ENCODE measurements around the gene ZNF330.

Gene ZNF330

DNA sequence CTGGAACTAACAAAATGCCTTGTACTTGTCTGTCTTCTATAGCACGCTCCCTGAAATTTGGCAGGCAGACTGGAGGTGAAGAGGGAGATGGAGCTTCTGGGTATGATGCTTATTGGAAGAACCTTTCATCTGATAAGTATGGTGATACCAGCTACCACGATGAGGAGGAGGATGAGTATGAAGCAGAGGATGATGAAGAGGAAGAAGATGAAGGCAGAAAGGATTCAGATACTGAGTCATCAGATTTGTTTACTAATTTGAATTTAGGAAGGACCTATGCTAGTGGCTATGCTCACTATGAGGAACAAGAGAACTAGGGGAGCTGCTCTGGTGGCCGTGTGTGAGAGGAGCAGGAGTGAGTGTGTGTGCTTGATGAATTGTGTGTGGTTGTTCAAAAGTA is 13.0 kb downstream of the ZNF330 start:
- DNase-seq (ENCODE audit: low spot score) = no peak

DNA sequence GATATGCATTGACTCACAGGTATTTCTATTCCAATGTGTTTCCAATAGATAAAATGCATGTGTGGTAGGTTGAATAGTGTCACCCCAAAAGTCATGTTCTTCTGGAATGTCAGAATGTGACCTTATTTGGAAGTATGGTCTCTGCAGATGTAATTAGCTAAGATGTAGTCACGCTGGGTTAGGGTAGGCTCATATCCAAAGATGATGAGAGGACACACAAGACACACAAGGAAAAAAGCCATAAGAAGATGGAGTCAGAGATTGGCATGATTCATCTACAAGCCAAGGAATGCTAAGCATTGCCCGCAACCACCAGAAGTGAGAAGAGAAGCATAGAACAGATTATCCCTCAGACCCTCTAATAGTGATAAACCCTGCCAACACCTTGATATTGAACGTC is 17.5 kb downstream of the ZNF330 start:
- DNase-seq (ENCODE audit: low spot score) = no peak

DNA sequence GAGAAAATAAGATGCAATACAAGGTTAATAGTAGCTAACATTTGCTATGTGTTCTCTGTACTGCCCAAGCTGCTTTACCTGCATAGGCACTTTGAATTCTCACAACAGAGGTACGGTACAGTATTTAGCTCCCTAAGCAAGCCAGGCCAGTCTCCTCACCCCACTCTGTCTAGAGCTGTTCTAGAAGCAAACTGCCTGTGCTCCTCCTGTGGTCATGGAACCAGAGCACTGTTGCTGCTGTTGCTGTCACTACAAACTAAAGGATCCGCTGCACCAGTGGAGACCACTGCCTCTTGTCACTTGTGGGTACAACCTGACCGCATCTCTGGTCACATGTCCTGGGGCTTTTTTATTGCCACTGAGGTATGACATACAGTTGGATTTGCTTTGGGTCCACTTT is 19.6 kb downstream of the ZNF330 start:
- no peak for DNase-seq (ENCODE audit: low spot score)

DNA sequence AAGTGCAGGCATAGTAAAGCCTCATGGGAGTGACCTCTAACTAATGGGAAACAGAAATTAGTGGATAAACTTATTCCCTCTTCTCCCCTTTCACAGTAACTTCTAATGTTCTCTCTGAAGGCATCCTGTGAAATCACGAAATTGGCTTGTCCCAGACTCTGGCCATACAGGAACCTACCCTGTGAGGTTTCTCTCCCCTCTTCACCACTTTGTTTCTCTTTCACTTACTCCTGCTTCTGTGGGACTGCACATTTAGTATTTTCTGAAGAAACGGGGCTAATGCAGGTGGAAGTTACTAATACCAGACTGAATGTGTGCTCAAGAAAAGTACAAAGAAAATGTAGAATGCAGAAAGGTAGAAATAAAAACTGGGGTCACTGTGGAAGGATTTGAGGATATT is 20.0 kb downstream of the ZNF330 start:
- no peak for DNase-seq (ENCODE audit: low spot score)

DNA sequence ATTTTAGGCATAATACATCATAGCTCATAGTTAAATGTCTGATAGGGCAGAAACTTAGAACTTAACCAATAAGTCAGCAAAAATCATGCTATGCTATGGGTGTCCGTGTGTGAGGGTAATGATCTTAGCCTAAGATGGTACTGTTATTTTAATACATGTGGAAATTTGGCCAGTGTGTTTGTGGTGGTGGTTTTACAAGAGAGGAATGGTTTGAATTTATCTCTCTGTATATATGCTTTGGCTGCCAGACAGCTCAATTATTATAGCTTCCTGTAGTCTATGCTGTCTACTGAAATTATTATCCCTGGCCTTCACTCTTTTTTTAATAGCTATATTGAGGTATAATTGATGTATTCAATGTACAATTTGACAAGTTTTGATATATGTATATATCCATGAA is 21.3 kb downstream of the ZNF330 start:
- DNase-seq (ENCODE audit: low spot score) = no peak

DNA sequence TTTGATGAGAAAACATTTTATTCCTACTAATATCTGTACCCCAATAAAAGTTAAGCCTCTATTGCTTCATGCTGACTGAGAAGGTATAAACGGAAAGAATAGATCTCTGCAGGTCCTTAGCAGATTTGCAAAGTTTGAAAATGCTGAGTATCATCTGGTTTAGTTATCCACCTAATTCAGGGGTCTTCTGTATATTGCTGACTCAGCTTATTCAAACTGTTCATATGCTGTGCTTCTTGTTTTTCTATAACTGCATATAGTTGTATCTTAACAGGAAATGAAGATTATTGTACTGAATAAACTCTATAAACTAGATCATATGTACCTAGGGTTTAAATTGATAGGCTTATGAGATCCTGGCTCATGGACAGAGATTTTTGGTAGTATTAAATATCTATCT is 23.7 kb downstream of the ZNF330 start:
- no peak for DNase-seq (ENCODE audit: low spot score)

DNA sequence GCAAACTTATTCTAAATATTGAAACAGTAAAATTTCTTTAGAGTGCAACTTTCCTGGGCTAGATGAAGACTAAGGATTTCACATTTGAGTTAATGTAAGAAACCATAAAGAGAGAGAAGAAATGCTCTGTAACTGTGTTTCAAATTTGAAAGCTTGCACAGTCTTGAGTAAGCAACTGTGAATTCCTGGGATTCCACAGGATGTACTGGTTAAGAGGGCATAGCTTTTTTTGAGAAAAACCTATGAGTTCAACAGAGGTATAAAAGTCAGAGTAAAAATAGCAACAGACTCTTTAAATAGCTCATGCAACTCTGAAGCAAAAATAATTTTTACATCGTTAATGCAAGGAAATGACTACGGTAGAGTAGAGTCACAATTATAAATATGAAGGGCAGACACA is 25.5 kb downstream of the ZNF330 start:
- DNase-seq (ENCODE audit: low spot score) = no peak

DNA sequence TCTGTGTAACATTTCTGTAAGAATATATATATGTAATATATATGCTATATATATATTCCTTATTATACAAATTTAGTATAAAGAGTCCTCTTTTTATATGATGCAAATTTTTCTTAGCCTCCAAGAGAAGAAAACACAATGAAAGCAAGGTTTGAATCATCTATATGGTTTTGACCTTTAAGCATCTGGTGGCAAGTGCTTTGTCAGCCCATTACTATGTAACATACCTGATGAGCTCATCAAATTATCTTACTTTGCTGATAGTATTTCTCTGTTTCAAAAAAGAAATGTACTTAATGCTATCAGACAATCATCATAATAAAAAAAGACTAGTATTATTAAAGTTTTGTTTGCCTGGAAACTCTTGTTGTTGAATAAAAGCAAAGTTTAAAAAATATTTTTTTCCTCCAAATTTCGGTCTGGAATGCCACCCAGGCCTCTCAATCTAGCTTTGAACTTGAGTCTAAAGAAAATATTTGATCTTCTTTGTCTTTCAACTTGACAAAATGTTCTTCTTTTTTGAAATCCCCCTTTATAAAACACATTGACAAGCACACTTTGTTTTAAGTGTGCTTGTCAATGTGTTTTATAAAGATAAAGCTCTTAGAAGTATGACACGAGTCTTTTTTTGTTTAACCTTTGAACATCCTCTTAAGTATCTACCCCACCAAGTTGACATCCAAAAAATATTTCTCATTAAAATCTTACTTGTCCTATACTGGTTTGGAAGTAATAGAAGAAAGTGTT is 26.2 kb downstream of the ZNF330 start:
- no peak for DNase-seq (ENCODE audit: low spot score)

DNA sequence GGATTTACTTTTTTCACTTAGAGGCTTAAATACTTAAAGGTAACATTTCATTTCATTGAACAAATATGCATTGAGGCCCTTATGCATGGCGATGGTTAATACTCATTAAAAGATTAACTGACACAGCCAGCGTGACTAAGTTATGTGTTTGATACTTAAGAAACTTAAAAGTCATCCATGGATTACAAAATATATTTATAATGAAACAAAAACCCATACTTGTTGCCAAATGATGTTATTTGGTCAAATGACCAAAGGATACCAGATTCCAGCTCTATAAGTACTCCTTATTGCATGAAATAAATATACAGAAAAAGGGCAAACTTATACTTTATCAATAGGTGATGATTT is 26.7 kb downstream of the ZNF330 start:
- no peak for DNase-seq (ENCODE audit: low spot score)

DNA sequence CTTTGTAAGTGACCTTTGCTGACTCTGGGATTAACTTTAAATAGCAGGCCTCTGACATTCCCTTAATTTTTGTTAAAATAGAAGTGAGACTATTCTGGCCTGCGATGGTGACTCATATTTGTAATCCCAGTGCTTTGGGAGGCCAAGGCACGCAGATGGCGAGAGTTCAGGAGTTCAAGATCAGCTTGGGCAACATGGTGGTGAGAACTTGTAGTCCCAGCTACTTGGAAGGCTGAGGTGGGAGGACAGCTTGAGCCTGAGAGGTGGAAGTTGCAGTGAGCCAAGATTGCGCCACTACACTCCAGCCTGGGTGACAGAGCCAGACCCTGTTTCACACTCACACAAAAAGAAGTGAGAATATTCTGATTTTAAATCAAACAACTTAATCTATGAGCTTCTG is 27.3 kb downstream of the ZNF330 start:
- no peak for DNase-seq (ENCODE audit: low spot score)

DNA sequence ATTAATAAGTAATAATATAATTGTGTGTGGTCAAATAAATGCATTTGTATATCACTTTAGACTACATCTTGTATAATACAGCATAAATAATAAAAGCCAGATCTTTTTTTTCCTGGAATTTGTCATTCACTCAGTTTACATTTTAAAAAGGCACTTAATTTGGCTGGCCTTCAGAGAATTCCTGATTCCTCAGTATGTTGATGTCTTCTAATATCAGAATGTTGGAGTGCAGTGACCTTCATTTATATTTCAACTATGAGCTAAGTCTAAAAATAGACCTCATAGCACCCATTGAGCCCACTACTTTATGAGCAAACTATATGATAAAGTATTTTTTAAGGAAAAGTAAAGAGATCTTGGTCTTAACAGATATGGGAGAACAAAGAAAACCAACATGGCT is 27.8 kb downstream of the ZNF330 start:
- DNase-seq (ENCODE audit: low spot score) = no peak

DNA sequence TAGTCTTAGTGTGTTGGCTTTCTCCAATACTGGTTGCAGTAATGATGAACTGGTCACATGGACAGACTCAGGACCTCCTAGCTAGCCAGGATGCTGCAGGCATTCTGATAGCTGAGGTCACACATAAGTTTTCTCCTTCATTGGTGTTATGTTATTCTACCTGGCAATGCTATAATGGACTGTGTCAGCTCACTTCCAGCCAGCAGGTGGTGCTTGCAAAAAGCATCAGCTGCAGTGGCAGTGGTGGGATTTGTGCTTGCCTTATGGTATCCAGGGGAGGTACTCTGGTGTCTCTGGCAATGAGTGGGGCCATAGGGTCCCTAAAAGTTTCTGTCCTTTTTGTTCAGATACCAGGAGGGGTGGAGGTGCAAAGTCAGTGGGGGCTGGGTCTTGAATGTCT is 33.6 kb downstream of the ZNF330 start:
- DNase-seq (ENCODE audit: low spot score) = no peak

DNA sequence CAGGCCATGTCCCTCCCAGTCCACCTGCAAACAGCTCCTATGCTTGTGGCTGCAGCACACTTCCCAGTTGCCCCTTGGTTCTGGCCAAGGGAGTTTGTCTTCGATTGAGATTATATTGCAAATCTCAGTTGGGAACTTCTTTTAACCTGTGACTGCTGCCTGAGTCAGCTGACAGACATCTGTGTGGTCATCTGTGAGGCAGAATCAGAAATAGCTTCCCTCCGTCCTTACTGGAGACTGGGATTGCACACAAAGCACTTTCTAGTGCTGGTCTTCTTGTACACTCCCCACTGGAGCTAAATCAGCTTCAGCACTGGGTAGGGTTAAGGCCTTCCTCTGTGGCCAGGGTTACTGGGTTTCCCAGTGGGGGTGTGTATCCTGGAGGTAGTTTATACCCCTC is 34.3 kb downstream of the ZNF330 start:
- DNase-seq (ENCODE audit: low spot score) = no peak

DNA sequence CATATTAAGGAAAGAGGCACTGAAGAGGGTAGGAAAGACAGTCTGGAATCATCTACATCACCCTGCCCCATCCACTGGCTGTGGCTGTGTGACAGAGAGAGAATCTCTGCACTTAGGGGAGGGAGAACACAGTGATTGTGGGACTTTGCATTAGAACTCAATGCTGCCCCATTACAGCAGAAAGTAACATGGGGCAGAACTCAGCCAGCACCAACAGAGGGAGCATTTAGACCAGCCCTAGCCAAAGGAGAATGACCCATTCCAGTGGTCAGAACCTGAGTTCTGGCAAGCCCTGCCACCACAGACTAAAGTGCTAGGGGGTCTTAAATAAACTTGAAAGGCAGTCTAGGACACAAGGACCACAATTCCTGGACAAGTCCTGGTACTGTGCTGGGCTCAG is 37.9 kb downstream of the ZNF330 start:
- no peak for DNase-seq (ENCODE audit: low spot score)

DNA sequence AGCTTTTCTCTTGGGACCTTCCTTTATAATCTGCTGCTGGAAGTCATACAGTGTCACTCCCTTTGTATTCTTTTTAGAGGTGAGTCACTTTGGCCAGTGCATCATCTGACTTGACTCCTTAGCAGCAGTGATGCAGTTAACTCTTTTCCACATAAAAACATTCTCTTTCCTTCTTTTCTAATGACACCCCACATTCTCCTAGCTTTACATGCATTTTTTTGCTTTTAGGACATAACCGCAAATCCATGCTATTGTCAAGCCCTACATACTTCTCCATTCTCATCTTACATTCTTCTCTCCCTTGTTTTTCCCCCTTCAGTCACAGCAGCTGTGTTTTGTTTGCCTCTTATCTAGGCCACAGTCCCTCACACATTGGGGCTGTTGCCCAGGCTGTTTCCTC is 55.1 kb downstream of the ZNF330 start:
- DNase-seq (ENCODE audit: low spot score) = no peak

DNA sequence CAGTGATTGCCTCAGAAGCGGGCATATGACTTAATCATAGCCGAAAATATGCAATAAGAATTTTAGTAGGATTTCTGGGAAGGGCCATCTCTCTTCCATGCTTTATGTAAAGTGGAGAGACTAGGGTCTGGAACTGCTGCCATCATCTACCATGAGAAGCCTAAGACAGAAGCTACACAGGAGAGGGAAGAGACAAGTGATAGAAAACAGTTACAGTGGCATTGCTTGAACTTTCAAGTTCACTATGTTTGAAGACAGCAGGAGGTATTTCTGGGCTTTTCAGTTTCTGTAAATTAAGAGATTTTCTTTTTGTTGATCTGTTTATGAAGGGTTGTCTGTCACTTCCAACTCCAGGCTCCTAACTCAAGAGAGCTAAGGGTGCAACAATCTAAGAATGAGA is 62.5 kb downstream of the ZNF330 start:
- no peak for DNase-seq (ENCODE audit: low spot score)

DNA sequence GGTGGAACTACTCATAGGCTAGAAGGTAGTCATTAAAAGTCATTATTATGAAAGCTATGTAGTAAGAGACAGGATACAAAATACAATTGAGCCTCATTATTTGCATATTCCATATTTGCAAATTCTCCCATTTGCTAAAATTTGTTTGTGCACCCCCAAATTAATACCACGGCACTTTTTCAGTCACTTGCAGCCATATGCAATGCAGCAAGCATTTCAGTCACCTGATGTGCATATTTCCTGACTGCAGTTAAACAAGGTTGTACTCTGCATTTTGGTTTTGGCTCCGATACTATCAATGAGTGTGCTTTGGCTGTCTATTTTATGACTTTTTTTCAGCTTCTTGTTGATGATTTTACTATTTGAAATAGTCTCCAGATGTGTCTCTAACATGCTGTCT is 62.9 kb downstream of the ZNF330 start:
- DNase-seq (ENCODE audit: low spot score) = no peak
